Brain microvascular endothelial cell (primary cell): ENCODE data around the gene SPATA7.

Experiments used
- DNase-seq: peaks from one replicate; pipeline ENCODE4 v3.0.0-alpha.2; 2020
- H3K27ac ChIP-seq: fragments of 250-450 bp; sonication (Bioruptor Pico); 2 replicates; pipeline ENCODE4 v1.5.1; 2020; ENCODE audit warnings: mild to moderate bottlenecking, moderate library complexity
- H3K27me3 ChIP-seq: fragments of 250-450 bp; sonication (Bioruptor Pico); replicated peaks from 2 replicates; pipeline ENCODE4 v1.5.1; 2020; ENCODE audit warnings: mild to moderate bottlenecking
- H3K36me3 ChIP-seq: fragments of 250-450 bp; sonication (Bioruptor Pico); replicated peaks from 2 replicates; pipeline ENCODE4 v1.5.1; 2020; ENCODE audit warnings: mild to moderate bottlenecking
- H3K4me3 ChIP-seq: 2 replicates; pipeline ENCODE4 v1.5.1; 2011; ENCODE audit warnings: low read depth, mild to moderate bottlenecking, control low read depth, low read length, moderate library complexity
- CTCF ChIP-seq: IDR thresholded peaks from 2 replicates; pipeline ENCODE4 v1.5.1; 2011; ENCODE audit warnings: low read depth, mild to moderate bottlenecking, moderate library complexity, low read length, control low read depth, inconsistent platforms; ENCODE audit errors: missing control alignments
- in situ Hi-C: cut with HindIII; loops from 2 replicates; pipeline ENCODE4 v1.10.0; 2017; ENCODE audit warnings: low sequenced_read_pairs, low pct_ligation_motif_present

Gene SPATA7

GRCh38 chr14:88351966-88352691 is 33.3 kb upstream of the SPATA7 start:
- TF ChIP-seq CTCF: no peak
- in situ Hi-C loops: no loop called here
- H3K27me3 ChIP-seq: no peaks in the 10 kb centered on the region
- no peak overlapping the region for H3K27ac ChIP-seq
- DNase-seq: no peak
- H3K36me3 ChIP-seq: no peaks in the 10 kb centered on the region
- H3K4me3 ChIP-seq: no peak overlapping the region

- no peaks in the 10 kb centered on the region for H3K27me3 ChIP-seq
- TF ChIP-seq CTCF: no peak
- DNase-seq: no peak
- H3K27ac ChIP-seq: no peak overlapping the region
- no peaks in the 10 kb centered on the region for H3K36me3 ChIP-seq
- in situ Hi-C loops: no loop called here
- H3K4me3 ChIP-seq: no peak overlapping the region
Measured at GRCh38 chr14:88352698-88353097, 32.8 kb upstream of the SPATA7 start.

- in situ Hi-C loops: no loop called here
- no peak overlapping the region for H3K27ac ChIP-seq
- no peaks in the 10 kb centered on the region for H3K27me3 ChIP-seq
- DNase-seq: no peak
- H3K36me3 ChIP-seq: no peaks in the 10 kb centered on the region
- no peak overlapping the region for H3K4me3 ChIP-seq
- no peak for TF ChIP-seq CTCF
Measured at GRCh38 chr14:88354358-88354757, 31.1 kb upstream of the SPATA7 start.

GRCh38 chr14:88359500-88359899 is 26.0 kb upstream of the SPATA7 start:
- H3K27ac ChIP-seq: no peak overlapping the region
- in situ Hi-C loops: no loop called here
- H3K4me3 ChIP-seq: no peak overlapping the region
- no peaks in the 10 kb centered on the region for H3K27me3 ChIP-seq
- no peaks in the 10 kb centered on the region for H3K36me3 ChIP-seq
- no peak for TF ChIP-seq CTCF
- DNase-seq: no peak

- no peaks in the 10 kb centered on the region for H3K36me3 ChIP-seq
- no peak for TF ChIP-seq CTCF
Measured at GRCh38 chr14:88363644-88364043, 21.8 kb upstream of the SPATA7 start.

More at GRCh38 chr14:88363644-88364043, 21.8 kb upstream of the SPATA7 start:
- H3K27ac ChIP-seq: no peak overlapping the region
- H3K4me3 ChIP-seq: no peak overlapping the region
- no peaks in the 10 kb centered on the region for H3K27me3 ChIP-seq
- in situ Hi-C loops: no loop called here
- DNase-seq: no peak
